ENCODE data around the gene NFATC4. TPM values are rescaled to one million over a fixed set of nuclear protein-coding genes. Genes with fewer than 3 reads are reported as not detected.
"Not testable (repeated sequence)": the region's sequence is repeated elsewhere in the genome, so short reads cannot be mapped to it uniquely, and the experiment has no call there.

The NFATC4 gene
- total RNA-seq, 1 donor from 2014 or later = 42.4 TPM

DNA sequence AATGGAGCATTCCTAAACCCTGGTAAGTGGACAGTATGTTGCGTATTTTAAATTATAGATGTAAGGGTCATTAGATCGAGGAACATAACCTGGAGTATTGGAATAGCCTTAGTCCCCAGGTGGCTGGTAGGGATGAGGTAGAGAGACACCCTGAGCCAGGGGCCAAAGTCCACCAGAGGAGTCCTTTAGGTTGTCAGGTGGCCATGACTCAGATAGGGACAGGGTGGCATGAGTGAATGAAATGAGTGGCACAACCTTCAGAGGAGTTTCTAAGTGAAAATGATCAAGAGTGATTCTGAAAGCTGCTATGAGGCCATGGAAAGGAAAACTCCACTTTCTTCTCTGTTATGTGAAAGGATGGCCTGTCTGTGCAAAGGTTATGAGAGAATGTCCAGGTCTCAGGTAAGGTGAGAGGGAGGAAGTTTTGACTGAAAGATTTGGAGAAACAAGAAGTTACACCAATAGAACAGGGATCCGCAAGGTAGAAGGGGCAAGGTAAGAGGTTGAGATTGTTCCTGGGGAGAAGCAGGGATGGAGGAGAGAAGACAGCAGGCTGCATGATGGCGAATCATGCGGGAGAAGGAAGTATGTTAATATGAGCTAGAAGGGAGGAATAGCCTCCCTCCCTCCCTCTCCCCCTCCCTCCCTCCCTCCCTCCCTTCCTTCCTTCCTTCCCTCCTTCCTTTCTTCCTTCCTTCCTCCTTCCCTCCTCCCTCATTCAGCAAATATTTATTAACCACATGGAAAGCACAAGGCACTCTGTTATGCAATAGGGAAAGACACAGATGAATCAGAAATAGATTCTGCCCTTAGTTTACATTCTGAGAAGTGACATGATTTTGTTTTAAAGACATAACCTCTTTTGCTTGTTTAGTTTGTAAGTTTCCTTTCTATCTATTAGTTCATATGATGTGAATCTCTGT is 14.2 kb upstream of the NFATC4 start:
- H3K9me3 Mint-ChIP-seq (ENCODE audit: unreplicated experiment) = no peaks in the 10 kb centered on the region
- no peak for DNase-seq (ENCODE audit: low spot score)
- H3K27ac Mint-ChIP-seq (ENCODE audit: unreplicated experiment) = no peak overlapping the region
- no peak overlapping the region for H3K4me3 Mint-ChIP-seq (ENCODE audit: unreplicated experiment)
- H3K27me3 Mint-ChIP-seq (ENCODE audit: unreplicated experiment) = peaks cover 13% of the 10 kb centered on the region
- no peaks in the 10 kb centered on the region for H3K36me3 Mint-ChIP-seq (ENCODE audit: low read depth, unreplicated experiment)
- H3K4me1 Mint-ChIP-seq (ENCODE audit: unreplicated experiment) = peaks cover 6% of the 10 kb centered on the region
- TF ChIP-seq, protein P1, sequence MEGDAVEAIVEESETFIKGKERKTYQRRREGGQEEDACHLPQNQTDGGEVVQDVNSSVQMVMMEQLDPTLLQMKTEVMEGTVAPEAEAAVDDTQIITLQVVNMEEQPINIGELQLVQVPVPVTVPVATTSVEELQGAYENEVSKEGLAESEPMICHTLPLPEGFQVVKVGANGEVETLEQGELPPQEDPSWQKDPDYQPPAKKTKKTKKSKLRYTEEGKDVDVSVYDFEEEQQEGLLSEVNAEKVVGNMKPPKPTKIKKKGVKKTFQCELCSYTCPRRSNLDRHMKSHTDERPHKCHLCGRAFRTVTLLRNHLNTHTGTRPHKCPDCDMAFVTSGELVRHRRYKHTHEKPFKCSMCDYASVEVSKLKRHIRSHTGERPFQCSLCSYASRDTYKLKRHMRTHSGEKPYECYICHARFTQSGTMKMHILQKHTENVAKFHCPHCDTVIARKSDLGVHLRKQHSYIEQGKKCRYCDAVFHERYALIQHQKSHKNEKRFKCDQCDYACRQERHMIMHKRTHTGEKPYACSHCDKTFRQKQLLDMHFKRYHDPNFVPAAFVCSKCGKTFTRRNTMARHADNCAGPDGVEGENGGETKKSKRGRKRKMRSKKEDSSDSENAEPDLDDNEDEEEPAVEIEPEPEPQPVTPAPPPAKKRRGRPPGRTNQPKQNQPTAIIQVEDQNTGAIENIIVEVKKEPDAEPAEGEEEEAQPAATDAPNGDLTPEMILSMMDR (IDR thresholded peaks at IDR 0.05; ENCODE audit: unreplicated experiment) = no peak

DNA sequence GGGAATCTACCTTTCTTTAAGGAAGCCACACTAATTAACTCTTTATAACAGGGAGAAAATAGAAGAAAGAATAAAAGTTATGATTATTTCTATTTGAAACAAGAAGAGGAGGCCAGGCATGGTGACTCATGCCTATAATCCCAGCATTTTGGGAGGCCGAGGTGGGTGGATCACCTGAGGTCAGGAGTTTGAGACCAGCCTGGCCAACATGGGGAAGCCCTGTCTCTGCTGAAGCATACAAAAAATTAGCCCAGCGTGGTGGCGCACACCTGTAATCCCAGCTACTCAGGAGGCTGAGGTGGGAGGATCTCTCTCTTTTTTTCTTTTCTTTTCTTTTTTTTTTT is 13.5 kb upstream of the NFATC4 start:
- H3K36me3 Mint-ChIP-seq (ENCODE audit: low read depth, unreplicated experiment); H3K4me1 Mint-ChIP-seq (ENCODE audit: unreplicated experiment); H3K9me3 Mint-ChIP-seq (ENCODE audit: unreplicated experiment); DNase-seq (ENCODE audit: low spot score); H3K27ac Mint-ChIP-seq (ENCODE audit: unreplicated experiment); H3K4me3 Mint-ChIP-seq (ENCODE audit: unreplicated experiment): not testable (repeated sequence)
- peaks cover 12% of the 10 kb centered on the region for H3K27me3 Mint-ChIP-seq (ENCODE audit: unreplicated experiment)

DNA sequence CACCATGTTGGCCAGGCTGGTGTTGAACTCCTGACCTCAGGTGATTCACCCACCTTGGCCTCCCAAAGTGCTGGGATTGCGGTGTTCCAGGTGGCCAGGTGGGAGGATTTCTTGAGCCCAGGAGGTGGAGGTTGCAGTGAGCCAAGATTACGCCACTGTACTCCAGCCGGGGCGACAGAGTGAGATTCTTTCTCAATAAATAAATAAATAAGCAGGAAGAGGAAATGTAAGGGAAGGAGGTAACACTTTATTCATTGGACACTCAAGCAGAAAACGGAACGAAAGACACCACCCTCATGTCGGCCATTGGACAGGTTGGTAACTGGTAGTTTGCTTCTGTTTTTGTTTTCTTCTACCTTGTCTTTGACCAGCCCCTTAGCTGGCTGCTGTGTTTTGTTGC is 13.0 kb upstream of the NFATC4 start:
- Mint-ChIP-seq H3K9me3 (ENCODE audit: unreplicated experiment) (no peaks in the 10 kb centered on the region), H3K36me3 (ENCODE audit: low read depth, unreplicated experiment) (no peaks in the 10 kb centered on the region), H3K4me3 (ENCODE audit: unreplicated experiment) (no peak overlapping the region), H3K27me3 (ENCODE audit: unreplicated experiment) (peaks cover 7% of the 10 kb centered on the region), H3K4me1 (ENCODE audit: unreplicated experiment) (peaks cover 6% of the 10 kb centered on the region), H3K27ac (ENCODE audit: unreplicated experiment) (no peak overlapping the region)
- TF ChIP-seq, protein P1 (IDR thresholded peaks at IDR 0.05; ENCODE audit: unreplicated experiment) = no peak
- no peak for DNase-seq (ENCODE audit: low spot score)

DNA sequence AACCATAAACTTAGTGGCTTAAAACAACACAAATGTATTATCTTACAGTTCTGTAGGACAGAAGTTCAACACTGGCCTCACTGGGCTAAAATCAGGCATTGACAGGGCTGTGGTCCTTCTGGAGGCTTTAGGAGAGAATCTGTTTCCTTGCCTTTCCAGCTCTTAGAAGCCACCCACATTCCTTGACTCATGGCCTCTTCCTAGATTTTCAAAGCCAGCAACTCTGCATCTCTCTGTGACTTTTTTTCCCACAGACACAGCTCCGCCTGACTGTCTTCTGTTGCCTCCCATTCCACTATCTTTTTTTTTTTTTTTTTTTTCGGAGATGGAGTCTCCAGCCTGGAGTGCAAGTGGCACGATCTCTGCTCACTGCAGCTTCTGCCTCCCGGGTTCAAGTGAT is 11.8 kb upstream of the NFATC4 start:
- no peak for DNase-seq (ENCODE audit: low spot score)
- Mint-ChIP-seq H3K4me1 (ENCODE audit: unreplicated experiment) (peaks cover 6% of the 10 kb centered on the region), H3K9me3 (ENCODE audit: unreplicated experiment) (no peaks in the 10 kb centered on the region), H3K27ac (ENCODE audit: unreplicated experiment) (no peak overlapping the region), H3K36me3 (ENCODE audit: low read depth, unreplicated experiment) (peaks cover 5% of the 10 kb centered on the region), H3K4me3 (ENCODE audit: unreplicated experiment) (no peak overlapping the region), H3K27me3 (ENCODE audit: unreplicated experiment) (peaks cover 6% of the 10 kb centered on the region)
- TF ChIP-seq, protein P1 (IDR thresholded peaks at IDR 0.05; ENCODE audit: unreplicated experiment) = no peak

DNA sequence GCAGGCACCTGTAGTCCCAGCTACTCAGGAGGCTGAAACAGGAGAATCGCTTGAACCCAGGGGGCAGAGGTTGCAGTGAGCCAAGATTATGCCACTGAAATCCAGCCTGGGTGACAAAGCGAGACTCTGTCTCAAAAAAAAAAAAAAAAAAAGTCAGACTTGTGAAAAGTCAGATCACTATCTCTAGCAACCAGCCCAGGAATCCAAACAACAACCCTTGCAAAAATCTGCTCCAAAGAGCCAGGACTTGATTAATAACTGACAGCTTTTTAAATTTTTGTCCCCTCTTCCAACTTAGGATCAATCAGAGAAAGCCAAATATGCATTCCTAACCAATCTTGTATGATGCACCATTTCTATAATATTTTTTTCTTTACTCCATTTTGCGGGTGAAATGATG is 7.7 kb upstream of the NFATC4 start:
- H3K4me1 Mint-ChIP-seq (ENCODE audit: unreplicated experiment) = peaks cover 4% of the 10 kb centered on the region
- H3K9me3 Mint-ChIP-seq (ENCODE audit: unreplicated experiment) = no peaks in the 10 kb centered on the region
- no peak overlapping the region for H3K4me3 Mint-ChIP-seq (ENCODE audit: unreplicated experiment)
- no peak overlapping the region for H3K27ac Mint-ChIP-seq (ENCODE audit: unreplicated experiment)
- TF ChIP-seq, protein P1 (IDR thresholded peaks at IDR 0.05; ENCODE audit: unreplicated experiment) = no peak
- DNase-seq (ENCODE audit: low spot score) = no peak
- peaks cover 5% of the 10 kb centered on the region for H3K36me3 Mint-ChIP-seq (ENCODE audit: low read depth, unreplicated experiment)
- H3K27me3 Mint-ChIP-seq (ENCODE audit: unreplicated experiment) = peaks cover 6% of the 10 kb centered on the region
